GM19324 (cell line): ENCODE data around the gene SDK2.

Experiments used
- ATAC-seq: cut with Tn5 transposase; IDR thresholded peaks from one replicate; pipeline ENCODE4 v1.9.1; 2021; ENCODE audit warnings: mild to moderate bottlenecking, moderate library complexity; ENCODE audit not compliant: unreplicated experiment, low FRiP score

SDK2 gene

DNA sequence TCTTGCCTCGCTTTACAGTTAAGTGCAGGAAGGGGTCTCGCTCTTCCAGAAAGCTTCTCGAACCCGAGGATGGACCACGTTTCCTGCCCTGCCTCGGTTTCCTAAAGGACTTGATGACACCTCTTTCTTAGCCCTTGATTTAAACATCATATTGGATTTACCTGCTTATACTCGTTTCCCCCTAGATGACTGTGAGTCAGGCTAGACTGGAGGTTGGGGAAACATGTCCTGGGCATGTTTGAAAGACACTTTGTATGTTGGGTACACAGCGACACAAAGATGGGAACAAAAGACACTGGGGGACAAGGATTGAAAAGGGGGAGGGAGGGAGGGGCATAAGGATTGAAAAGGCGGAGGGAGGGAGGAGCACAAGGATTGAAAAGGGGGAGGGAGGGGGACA lies 30.0 kb downstream of the SDK2 start:
- ATAC-seq, result no peak

GRCh38 chr17:73613271-73614233 lies 30.7 kb downstream of the SDK2 start:
- no peak for ATAC-seq

GRCh38 chr17:73612031-73612472 lies 32.2 kb downstream of the SDK2 start:
- ATAC-seq, result no peak

DNA sequence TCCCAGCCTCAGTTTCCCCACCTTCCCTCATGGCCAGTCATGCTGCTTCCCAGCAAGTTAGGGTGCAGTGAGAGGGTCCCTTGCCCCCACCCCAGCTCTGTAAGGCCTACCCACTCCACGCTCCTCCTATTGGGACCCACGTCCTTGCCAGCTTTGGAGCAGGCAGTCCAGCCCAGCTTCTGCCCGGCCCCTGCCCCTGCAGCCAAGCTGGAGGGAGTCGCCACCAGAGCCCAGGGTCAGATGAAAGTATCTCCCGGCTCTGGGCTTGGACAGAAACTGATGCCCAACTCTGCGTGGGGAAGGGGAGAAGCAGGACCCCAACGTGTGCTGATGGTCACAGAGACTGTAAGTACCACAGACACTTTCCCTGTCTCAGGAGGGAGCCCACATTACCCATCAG lies 32.6 kb downstream of the SDK2 start:
- no peak for ATAC-seq

GRCh38 chr17:73610331-73610911 lies 33.8 kb downstream of the SDK2 start:
- no peak for ATAC-seq

GRCh38 chr17:73609758-73610157 lies 34.5 kb downstream of the SDK2 start:
- ATAC-seq, result no peak

GRCh38 chr17:73609060-73609459 lies 35.2 kb downstream of the SDK2 start:
- ATAC-seq, result no peak

- no peak for ATAC-seq
Observed at GRCh38 chr17:73605444-73605843, 38.8 kb downstream of the SDK2 start.

DNA sequence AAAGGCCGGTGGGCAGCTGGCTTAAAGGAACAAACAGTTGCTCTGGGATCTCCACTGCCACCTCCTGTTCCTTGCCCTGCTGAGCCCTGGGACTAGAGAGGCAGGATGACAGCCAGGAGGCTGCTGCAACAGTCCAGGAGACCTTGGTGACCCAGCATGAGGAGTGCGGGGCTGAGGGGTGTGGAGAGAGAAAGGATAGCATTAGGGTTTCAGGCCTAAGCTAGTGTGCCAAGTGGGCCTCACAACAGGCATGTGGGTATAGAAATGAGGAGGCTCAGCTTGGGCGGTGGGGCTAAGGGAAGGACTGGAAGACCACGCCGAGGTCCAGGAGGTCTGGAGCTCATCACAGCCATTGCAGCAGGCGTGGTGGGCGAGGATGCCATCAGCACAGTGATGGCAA lies 39.8 kb downstream of the SDK2 start:
- ATAC-seq, result no peak

- ATAC-seq, result no peak
Observed at GRCh38 chr17:73603971-73604370, 40.3 kb downstream of the SDK2 start.

- ATAC-seq, result no peak
Observed at GRCh38 chr17:73600103-73600871, 44.0 kb downstream of the SDK2 start.

GRCh38 chr17:73599599-73599998 lies 44.6 kb downstream of the SDK2 start:
- no peak for ATAC-seq

GRCh38 chr17:73598212-73598611 lies 46.0 kb downstream of the SDK2 start:
- no peak for ATAC-seq

DNA sequence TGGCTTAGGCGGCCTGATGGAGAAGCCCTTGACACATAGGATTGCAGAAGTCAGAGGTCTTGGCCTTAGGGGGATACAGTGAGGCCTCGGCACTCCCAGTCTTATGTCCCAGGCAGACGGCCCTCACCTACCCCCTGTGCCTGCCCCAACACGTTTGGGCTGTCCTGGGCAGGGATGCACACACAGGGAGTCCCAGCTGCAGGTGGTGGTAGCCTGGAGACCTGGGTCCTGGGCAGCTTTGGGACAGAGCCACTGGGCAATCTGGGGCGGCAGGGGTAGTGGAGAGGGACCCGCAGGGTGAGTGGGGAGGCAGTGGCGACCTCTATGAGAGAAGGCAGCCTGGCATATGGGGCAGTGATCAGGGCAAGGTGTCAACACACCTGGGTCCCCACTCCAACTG lies 48.3 kb downstream of the SDK2 start:
- ATAC-seq, result no peak

- ATAC-seq, result no peak
Observed at GRCh38 chr17:73595479-73595878, 48.8 kb downstream of the SDK2 start.

DNA sequence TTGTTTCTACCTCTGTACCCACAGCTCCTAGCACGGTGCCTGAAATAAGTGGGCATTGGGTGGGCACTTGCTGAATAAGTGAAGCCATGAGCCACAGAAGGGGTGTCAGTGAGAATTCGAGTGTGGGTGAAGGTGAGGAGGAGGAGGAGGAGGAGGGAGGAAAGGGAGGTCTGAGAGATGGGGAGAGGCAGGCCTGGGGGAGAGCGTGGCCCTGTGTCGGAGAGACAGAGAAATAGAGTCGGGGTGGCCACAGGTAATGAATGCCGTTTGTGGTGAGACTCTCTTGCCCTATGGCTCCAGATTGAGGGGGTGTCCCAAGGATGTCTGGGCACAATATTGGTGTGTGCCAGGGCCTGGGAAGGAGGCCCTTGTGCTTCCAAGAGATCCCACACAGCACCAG lies 49.2 kb downstream of the SDK2 start:
- ATAC-seq, result no peak

GRCh38 chr17:73594598-73594997 lies 49.6 kb downstream of the SDK2 start:
- ATAC-seq, result no peak

GRCh38 chr17:73594025-73594424 lies 50.2 kb downstream of the SDK2 start:
- ATAC-seq, result no peak

DNA sequence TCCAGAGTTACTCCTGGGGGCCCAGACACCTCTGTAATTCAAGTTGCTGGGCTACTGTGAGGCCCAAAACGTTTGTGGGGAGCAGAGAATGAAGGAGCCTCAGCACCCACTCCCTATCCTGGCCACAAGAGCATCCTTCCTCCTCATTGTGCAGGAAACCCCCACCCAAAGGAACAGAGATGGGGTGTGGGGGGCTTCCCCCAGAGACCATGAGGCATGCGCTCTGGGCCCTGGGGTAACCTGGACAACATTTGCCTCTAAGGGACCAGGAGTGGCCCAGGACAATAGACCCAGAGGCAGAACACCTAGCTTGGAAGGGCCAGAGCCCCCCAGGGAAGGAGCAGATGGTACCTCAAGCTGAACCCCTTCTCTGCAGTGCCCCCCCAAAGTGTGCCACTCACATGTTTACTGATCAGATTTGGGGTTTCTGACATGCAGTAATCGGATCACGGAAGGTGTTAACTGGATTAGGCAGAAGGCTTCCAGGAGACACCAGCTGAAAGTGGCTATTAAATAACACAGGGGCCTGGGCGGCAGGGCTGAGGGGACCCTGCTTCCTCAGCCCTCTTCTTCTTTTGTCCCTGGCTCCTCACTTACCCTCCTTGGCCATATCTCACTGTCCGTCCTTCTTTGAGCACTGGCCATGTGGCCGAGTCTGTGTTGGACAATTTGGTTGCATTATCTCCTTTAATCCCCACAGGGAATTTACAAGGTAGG lies 50.8 kb downstream of the SDK2 start:
- no peak for ATAC-seq

DNA sequence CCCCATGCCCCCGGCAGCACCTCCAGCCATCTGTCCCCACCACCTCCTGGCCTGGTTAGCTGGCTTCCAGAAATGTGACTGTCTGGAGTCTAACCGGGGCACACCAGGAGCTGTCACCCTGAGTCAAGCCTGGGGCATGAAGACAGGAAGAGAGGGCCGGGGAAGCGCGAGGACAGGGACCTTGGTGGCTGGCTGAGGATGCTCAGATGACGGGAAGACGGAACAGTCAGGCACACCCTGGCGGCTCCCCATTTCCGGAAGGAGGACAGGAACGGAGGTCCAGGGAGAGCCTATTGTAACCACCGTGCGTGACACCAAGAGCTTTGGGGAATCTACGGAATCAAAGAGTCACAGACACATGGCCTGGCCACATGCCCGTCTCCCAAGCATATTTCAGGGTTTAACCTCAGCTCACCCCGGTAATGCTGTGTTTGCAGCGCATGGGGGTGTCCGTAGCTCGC lies 51.7 kb downstream of the SDK2 start:
- no peak for ATAC-seq

DNA sequence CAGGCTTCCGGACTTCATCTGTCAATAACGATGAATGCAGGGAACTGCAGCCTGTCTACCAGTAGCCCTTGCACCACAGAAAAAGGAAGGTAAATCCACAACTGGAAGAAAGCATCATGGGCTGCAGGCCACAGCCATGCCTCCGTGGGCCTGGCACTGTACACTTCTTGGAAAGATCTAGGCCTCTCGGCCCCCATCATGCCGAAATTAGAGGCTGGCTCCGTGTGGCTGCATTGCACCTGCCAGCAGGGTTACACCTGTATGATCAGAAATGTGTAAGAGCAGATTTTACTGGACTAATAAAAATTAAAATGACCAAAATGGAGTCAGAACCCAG lies 52.2 kb downstream of the SDK2 start:
- no peak for ATAC-seq
